IPS-11a (cell line): Measurements from ENCODE around the gene BACH2.
"Not testable (repeated sequence)": the region's sequence is repeated elsewhere in the genome, so short reads cannot be mapped to it uniquely, and the experiment has no call there.

ENCODE experiments used
- H3K4me3 ChIP-seq: one replicate; pipeline ENCODE4 v1.5.1; 2013; ENCODE audit warnings: low read depth, low read length, control low read depth

Gene BACH2

DNA sequence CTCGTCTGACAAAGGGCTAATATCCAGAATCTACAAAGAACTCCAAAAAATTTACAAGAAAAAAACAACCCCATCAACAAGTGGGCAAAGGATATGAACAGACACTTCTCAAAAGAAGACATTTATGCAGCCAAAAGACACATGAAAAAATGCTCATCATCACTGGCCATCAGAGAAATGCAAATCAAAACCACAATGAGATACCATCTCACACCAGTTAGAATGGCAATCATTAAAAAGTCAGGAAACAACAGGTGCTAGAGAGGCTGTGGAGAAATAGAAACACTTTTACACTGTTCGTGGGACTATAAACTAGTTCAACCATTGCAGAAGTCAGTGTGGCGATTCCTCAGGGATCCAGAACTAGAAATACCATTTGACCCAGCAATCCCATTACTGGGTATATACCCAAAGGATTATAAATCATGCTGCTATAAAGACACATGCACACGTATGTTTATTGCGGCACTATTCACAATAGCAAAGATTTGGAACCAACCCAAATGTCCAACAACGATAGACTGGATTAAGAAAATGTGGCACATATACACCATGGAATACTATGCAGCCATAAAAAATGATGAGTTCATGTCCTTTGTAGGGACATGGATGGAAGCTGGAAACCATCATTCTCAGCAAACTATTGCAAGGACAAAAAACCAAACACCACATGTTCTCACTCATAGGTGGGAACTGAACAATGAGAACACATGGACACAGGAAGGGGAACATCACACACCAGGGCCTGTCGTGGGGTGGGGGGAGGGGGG, 130.3 kb downstream of the BACH2 start:
- not testable (repeated sequence) for H3K4me3 ChIP-seq

GRCh38 chr6:90162648-90163387, 133.8 kb downstream of the BACH2 start:
- H3K4me3 ChIP-seq: no peak overlapping the region

GRCh38 chr6:90160013-90160412, 136.6 kb downstream of the BACH2 start:
- H3K4me3 ChIP-seq: no peak overlapping the region

GRCh38 chr6:90159452-90159851, 137.2 kb downstream of the BACH2 start:
- H3K4me3 ChIP-seq: no peak overlapping the region

- no peak overlapping the region for H3K4me3 ChIP-seq
Observed at GRCh38 chr6:90158936-90159335, 137.7 kb downstream of the BACH2 start.

GRCh38 chr6:90157441-90157840, 139.2 kb downstream of the BACH2 start:
- no peak overlapping the region for H3K4me3 ChIP-seq

DNA sequence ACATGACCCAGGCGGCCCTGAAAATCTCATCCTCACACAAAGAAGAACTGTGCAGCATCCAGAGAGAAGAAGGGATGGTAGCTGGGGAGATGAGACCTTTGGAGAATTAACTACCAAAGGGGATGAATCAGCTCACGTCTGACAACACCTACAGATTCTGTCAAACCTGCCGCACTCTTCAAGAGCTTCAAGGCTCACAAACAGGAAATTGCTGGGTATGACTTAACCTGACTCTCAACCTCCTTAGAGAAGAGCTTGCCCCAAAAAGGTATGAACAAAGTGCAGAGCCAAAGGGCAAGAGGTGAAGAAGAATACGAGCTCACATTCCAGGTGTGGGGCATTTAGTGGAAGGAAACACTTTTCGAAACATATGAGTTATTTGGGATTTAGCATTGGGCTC, 139.8 kb downstream of the BACH2 start:
- no peak overlapping the region for H3K4me3 ChIP-seq

DNA sequence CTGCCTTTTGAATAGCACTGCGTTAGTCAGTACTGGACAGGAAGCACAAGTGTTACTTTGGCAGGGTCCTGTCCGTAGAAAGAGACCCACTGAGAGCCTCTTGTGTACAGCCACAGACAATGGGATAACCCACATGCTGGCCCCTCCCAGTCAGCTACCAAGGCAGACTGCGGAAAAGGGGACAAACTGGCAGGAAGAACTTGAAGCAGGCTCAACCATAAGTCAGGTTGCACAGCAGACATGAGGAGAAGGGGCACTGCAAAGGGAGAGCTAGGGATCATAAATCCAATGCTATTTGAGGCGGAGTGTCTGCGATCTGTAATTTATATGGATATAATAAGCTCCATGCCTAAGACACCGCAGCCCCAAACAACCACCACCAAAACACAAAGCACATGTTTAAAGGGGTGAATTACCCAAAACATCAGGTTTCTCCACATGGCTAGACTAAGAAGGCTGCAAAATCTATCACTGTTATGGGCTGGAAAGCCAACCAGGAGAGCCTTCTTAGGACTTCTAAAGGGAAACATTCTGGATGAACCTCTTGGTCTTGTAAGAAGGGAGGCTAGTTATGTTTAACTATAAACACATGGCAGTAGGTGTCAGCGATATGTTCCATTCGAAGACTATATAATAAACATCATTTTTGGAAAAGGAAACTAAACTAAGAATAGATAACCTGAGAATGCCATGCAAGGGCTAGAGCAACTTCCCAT, 141.7 kb downstream of the BACH2 start:
- H3K4me3 ChIP-seq: no peak overlapping the region

GRCh38 chr6:90151576-90152422, 144.8 kb downstream of the BACH2 start:
- H3K4me3 ChIP-seq: no peak overlapping the region

- no peak overlapping the region for H3K4me3 ChIP-seq
Observed at GRCh38 chr6:90149280-90149679, 147.4 kb downstream of the BACH2 start.

DNA sequence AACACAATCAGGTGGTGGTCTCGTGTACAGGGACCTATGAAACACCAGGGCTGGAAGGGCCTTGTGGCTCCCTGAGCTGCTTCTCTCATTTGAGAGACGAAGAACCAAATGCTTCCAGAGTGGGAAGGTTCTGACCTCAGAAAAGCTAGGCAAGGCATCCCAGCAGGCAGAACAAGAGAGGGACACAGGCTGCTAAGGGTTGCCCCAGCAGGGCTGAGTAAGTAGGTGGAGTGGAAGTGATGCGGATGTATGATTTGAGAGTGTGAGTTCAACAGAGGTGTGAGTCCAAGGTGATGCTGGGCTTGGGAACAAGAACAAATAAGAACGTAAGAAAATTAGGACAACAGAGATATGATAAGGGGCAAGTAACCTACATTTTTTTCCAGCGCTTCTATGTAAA, 147.8 kb downstream of the BACH2 start:
- no peak overlapping the region for H3K4me3 ChIP-seq

- no peak overlapping the region for H3K4me3 ChIP-seq
Observed at GRCh38 chr6:90146921-90147649, 149.6 kb downstream of the BACH2 start.

- H3K4me3 ChIP-seq: no peak overlapping the region
Observed at GRCh38 chr6:90146024-90146423, 150.6 kb downstream of the BACH2 start.

DNA sequence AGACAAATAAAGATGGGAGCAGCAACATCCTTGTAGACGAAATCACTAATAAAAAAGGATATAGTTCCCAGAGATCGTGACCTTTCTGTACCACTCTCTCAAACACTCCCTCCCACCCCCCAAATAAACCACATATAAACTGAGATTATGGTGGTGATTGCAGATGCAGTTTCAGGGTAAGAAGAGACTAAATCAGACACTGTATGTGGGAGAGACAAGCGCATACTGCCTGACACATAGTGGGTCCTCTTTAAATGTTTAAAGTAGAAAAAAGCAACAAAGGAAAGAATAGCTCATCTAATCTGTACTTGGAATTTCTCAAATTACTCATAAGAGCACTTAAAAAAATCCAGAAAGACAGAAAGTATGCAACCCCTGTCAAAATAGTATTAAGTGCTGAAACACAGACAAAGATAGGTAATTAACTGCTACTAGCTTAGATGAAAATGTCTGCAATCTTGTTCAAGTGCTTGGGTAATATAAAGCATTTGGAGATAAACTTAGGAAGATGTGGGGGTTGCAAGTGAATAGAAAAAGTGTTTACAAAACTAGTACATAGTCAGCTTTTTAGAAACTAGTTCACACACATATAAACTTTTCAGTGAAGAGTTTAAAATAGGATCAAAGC, 151.6 kb downstream of the BACH2 start:
- no peak overlapping the region for H3K4me3 ChIP-seq

- no peak overlapping the region for H3K4me3 ChIP-seq
Observed at GRCh38 chr6:90144396-90144795, 152.2 kb downstream of the BACH2 start.

DNA sequence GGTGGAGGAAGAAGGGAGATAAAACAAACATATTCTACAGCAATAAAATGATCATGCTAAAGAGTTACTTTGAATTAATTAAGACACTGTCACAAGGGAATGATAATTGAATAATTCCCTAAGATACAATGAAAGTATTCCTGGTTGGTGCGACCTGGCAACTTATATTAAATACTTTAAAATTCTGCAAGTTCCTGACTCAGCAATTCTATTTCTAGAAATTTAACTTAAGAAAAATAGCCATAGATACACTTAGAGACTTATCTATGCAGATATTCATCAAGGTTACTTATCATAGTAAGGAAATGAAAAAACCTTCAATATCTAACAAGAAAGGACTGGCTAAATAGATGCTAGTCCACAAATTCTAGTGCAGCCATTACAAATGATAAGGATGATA, 156.0 kb downstream of the BACH2 start:
- no peak overlapping the region for H3K4me3 ChIP-seq

GRCh38 chr6:90139272-90139817, 157.3 kb downstream of the BACH2 start:
- no peak overlapping the region for H3K4me3 ChIP-seq

DNA sequence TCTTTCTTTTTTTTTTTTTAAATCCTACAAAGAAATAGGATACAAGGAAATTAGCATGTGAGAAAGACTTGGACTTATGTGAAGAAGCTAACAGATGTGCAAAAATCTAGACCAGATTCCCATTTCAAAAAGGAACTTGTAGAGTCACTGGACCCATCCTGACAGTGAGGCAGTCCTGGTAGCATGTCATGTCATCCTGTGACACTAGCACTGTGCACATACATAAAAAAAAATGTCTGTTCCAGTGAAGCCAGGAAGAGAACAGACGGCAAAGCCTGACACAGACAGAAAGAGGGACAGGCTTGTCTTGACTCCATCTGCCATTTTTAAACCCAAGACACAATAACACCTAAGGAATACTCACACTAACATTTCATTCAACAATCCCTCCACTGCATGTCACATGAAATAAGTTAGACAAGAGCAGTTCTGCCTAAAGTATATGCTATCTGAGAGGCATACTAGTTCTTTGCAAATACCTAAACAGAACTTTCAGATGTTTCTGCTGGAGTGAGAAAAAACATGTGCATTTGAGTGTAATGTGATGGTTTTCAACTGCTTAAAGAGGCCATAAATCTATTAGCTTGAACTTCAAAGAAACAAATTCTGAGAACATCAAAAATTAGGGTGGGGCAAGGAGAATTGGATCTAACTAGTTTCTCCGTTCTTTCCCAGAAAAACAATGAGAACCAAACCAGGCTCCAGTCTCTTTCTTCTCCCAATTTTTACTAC, 159.6 kb downstream of the BACH2 start:
- H3K4me3 ChIP-seq: no peak overlapping the region

- H3K4me3 ChIP-seq: no peak overlapping the region
Observed at GRCh38 chr6:90136176-90136575, 160.5 kb downstream of the BACH2 start.
